Uterus (tissue), 4 donors: ENCODE results near the gene ERCC3. TPM values are rescaled to one million over a fixed set of nuclear protein-coding genes. Genes with fewer than 3 reads are reported as not detected.
"Not testable (repeated sequence)": the region's sequence is repeated elsewhere in the genome, so short reads cannot be mapped to it uniquely, and the experiment has no call there.

ENCODE experiments used
- DNase-seq, 2 donors: peaks; one replicate each; pipeline ENCODE4 v3.0.0-alpha.2; 2019 to 2020
- H3K27ac ChIP-seq, 2 donors: fragments of 200-600 bp; sonication (generic); 1 replicate in 1 of 2; 2 replicates in 1 of 2; pipeline ENCODE4 v1.5.1; 2016 to 2018
- H3K27me3 ChIP-seq, 2 donors: fragments of 200-600 bp; sonication (generic); one replicate each; pipeline ENCODE4 v1.5.1; 2018 to 2019; ENCODE audit warnings: control low read depth in 1 of 2
- H3K36me3 ChIP-seq, 2 donors: fragments of 200-600 bp; sonication (generic); one replicate each; pipeline ENCODE4 v1.5.1; 2019; ENCODE audit warnings: control low read depth in 1 of 2
- H3K4me1 ChIP-seq, 2 donors: fragments of 200-600 bp; sonication (generic); one replicate each; pipeline ENCODE4 v1.5.1; 2018 to 2019; ENCODE audit warnings: control low read depth in 1 of 2
- H3K4me3 ChIP-seq, 2 donors: fragments of 200-600 bp; sonication (generic); 1 replicate in 1 of 2; 2 replicates in 1 of 2; pipeline ENCODE4 v1.5.1; 2018 to 2019; ENCODE audit warnings: mild to moderate bottlenecking in 1 of 2
- H3K9me3 ChIP-seq, 2 donors: fragments of 200-600 bp; sonication (generic); one replicate each; pipeline ENCODE4 v1.5.1; 2019; ENCODE audit warnings: control low read depth in 1 of 2
- CTCF ChIP-seq, 4 experiments: fragments of 200-600 bp in 2 of 4; fragments of 450-650 bp in 2 of 4; sonication (generic) in 2 of 4; IDR thresholded peaks; one replicate each; pipeline ENCODE4 v1.5.1; 2016 to 2019; ENCODE audit warnings: antibody characterized with exemption in 4 of 4, mild to moderate bottlenecking in 2 of 4, moderate library complexity in 1 of 4
- POLR2A ChIP-seq, 2 donors: fragments of 450-650 bp; IDR thresholded peaks; one replicate each; pipeline ENCODE4 v1.6.1; 2016; ENCODE audit warnings: antibody characterized with exemption in 2 of 2, mild to moderate bottlenecking in 1 of 2, moderate library complexity in 1 of 2
- intact Hi-C: fragments of 100-400 bp; cut with DNase I; formaldehyde crosslinking; loops from one replicate; pipeline ENCODE4 v1.15.1; 2023; ENCODE audit warnings: low total_unique reads
- small RNA-seq: library from RNA; depleted of rRNA; stranded (forward); fragments of <200 nt; gene quantifications from one replicate; pipeline ENCODE3, GENCODE V24; 2016
- total RNA-seq, 4 donors: library from RNA; depleted of rRNA in 3 of 4; stranded (reverse); fragments of >200 nt in 3 of 4; gene quantifications; one replicate each; pipeline versions ENCODE4 v1.1.0 to v1.2.4, GENCODE V29; 2014 to 2023
- donor health status: DM: yes; HTN: yes; CAD: no.

Gene ERCC3
- total RNA-seq, 4 donors from 2014 or later: 47.6 to 153 (median 57.5) TPM

DNA sequence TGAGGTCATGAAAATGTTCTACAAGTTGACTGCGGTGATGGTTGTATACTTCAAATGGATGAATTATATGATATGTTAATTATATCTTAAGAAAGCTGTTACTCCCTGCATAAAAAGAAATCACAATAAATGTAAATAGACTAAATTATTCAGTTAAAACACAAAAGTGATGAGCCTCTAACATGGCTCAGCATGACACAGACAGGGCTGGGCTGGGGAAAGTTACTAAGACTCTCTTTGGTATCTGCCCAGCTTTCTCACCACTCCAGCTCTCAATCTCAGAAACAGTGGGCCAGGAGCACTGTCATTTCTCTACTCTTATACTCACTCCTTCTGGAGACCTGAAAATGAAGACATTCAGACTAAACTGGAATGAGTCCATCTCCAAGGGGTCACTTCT is 77.4 kb downstream of the ERCC3 start:
- TF ChIP-seq CTCF (IDR thresholded peaks at IDR 0.05) (no peak), POLR2A (IDR thresholded peaks at IDR 0.05) (no peak)
- intact Hi-C loops: no loop called here

DNA sequence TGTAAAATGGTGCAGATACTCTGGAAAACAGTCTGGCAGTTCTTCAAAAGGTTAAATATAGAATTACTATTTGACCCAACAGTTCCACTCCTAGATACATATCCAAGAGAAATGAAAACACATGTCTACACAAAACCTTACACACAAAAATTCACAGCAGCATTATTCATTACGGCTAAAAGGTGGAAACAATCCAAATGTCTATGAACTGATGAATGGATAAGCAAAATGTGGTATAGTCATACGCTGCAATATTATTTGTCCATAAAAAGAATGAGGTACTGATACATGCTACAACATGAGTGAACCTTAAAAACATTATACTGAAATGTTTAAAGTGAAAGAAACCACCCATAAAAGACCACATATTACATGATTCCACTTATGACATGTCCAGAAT is 77.8 kb downstream of the ERCC3 start:
- Histone ChIP-seq H3K27me3 (peaks cover 6 to 7% of the 10 kb centered on the region in 2 donors), H3K4me1 (peaks cover 0 to 17% of the 10 kb centered on the region in 2 donors), H3K4me3 (no peak overlapping the region), H3K27ac (no peak overlapping the region), H3K9me3 (no peaks in the 10 kb centered on the region), H3K36me3 (no peaks in the 10 kb centered on the region)
- TF ChIP-seq POLR2A (IDR thresholded peaks at IDR 0.05) (no peak), CTCF (IDR thresholded peaks at IDR 0.05) (no peak)
- intact Hi-C loops: no loop called here
- DNase-seq: no peak

More for the DNA sequence above, 77.4 kb downstream of the ERCC3 start:
- Histone ChIP-seq H3K36me3 (no peaks in the 10 kb centered on the region), H3K4me1 (peaks cover 0 to 17% of the 10 kb centered on the region in 2 donors), H3K9me3 (no peaks in the 10 kb centered on the region), H3K4me3 (no peak overlapping the region), H3K27me3 (peaks cover 6 to 7% of the 10 kb centered on the region in 2 donors), H3K27ac (no peak overlapping the region)
- DNase-seq: no peak

DNA sequence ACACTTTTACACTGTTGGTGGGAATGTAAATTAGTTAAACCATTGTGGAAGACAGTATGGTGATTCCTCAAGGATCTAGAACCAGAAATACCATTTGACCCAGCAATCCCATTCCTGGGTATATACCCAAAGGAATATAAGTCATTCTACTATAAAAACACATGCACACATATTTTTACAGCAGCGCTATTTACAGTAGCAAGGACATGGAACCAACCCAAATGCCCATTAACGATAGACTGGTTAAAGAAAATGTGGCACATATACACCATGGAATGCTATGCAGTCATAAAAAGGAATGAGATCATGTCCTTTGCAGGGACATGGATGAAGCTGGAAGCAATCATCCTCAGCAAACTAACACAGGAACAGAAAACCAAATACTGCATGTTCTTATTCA is 79.7 kb downstream of the ERCC3 start:
- H3K4me3 ChIP-seq, H3K36me3 ChIP-seq, DNase-seq, H3K27ac ChIP-seq, intact Hi-C loops, H3K4me1 ChIP-seq, H3K9me3 ChIP-seq, H3K27me3 ChIP-seq: not testable (repeated sequence)

- intact Hi-C loops: no loop called here
- H3K36me3 ChIP-seq: no peaks in the 10 kb centered on the region
- H3K4me3 ChIP-seq: no peak overlapping the region
- no peaks in the 10 kb centered on the region for H3K27me3 ChIP-seq
- no peaks in the 10 kb centered on the region for H3K9me3 ChIP-seq
- no peaks in the 10 kb centered on the region for H3K4me1 ChIP-seq
- no peak for DNase-seq
- no peak overlapping the region for H3K27ac ChIP-seq
- TF ChIP-seq CTCF (IDR thresholded peaks at IDR 0.05): no peak
- TF ChIP-seq POLR2A (IDR thresholded peaks at IDR 0.05): no peak
These were observed 85.6 kb downstream of the ERCC3 start for GRCh38 chr2:127208313-127208712.

Small RNA genes lying within 50 kb of the gene (small RNA-seq; reads per million reads assigned to genes)
- gene RNU6-1147P: not detected

Other genes with a start within 250 kb of the ERCC3 start
- 100 to 1,000 TPM in 1 of 4 donors, 10 to 100 TPM in 3; 41.5 to 112 (median 57.8) TPM for gene BIN1, start 187.0 kb downstream of the ERCC3 start, total RNA-seq
- gene CYP27C1, start 73.8 kb downstream of the ERCC3 start, total RNA-seq: 1 to 10 TPM in 2 of 4 donors, not detected in 2; 1.2 to 7.1 TPM
- 10 to 100 TPM; 25.9 to 98.4 (median 75.0) TPM for gene MAP3K2, start 93.8 kb upstream of the ERCC3 start, total RNA-seq
- under 1 TPM in 1 of 4 donors, not detected in 3; 0.21 TPM for gene PROC, start 124.3 kb upstream of the ERCC3 start, total RNA-seq
- 10 to 100 TPM in 3 of 4 donors, 1 to 10 TPM in 1; 8.5 to 47.4 (median 33.1) TPM for gene IWS1, start 232.3 kb upstream of the ERCC3 start, total RNA-seq
- under 1 TPM; 0.21 to 0.48 (median 0.28) TPM for gene MYO7B, start 241.5 kb upstream of the ERCC3 start, total RNA-seq